Coronary artery (tissue), 2 donors: ENCODE measurements around the gene DOC2A.

ENCODE experiments used
- DNase-seq: peaks from one replicate; pipeline ENCODE4 v3.0.0-alpha.2; 2017; ENCODE audit warnings: low spot score
- H3K27ac ChIP-seq, 2 donors: fragments of 200-600 bp; sonication (generic); one replicate each; pipeline ENCODE4 v1.5.1; 2016 to 2019
- H3K4me3 ChIP-seq: fragments of 200-600 bp; sonication (generic); 2 replicates; pipeline ENCODE4 v1.5.1; 2016; ENCODE audit warnings: mild to moderate bottlenecking, moderate library complexity
- CTCF ChIP-seq: fragments of 200-600 bp; sonication (generic); IDR thresholded peaks from one replicate; pipeline ENCODE4 v1.5.1; 2019; ENCODE audit warnings: antibody characterized with exemption

Gene DOC2A

GRCh38 chr16:29991571-29991904, 19.3 kb downstream of the DOC2A start:
- no peak for DNase-seq
- H3K27ac ChIP-seq = no peak overlapping the region

GRCh38 chr16:29990883-29991570, 19.8 kb downstream of the DOC2A start:
- Histone ChIP-seq H3K4me3 (no peak overlapping the region), H3K27ac (no peak overlapping the region)
- no peak for TF ChIP-seq CTCF
- DNase-seq = no peak

More at GRCh38 chr16:29991571-29991904, 19.3 kb downstream of the DOC2A start:
- no peak for TF ChIP-seq CTCF
- no peak overlapping the region for H3K4me3 ChIP-seq

GRCh38 chr16:29990034-29990433, 20.8 kb downstream of the DOC2A start:
- DNase-seq = no peak
- Histone ChIP-seq H3K4me3 (no peak overlapping the region), H3K27ac (no peak overlapping the region)
- no peak for TF ChIP-seq CTCF

- no peak for DNase-seq
- Histone ChIP-seq H3K27ac (no peak overlapping the region), H3K4me3 (no peak overlapping the region)
- TF ChIP-seq CTCF = no peak
Measured at GRCh38 chr16:29989111-29989858, 21.5 kb downstream of the DOC2A start.

- no peak for DNase-seq
- Histone ChIP-seq H3K27ac (no peak overlapping the region), H3K4me3 (no peak overlapping the region)
- TF ChIP-seq CTCF = no peak
Measured at GRCh38 chr16:29988346-29989075, 22.3 kb downstream of the DOC2A start.

- no peak for DNase-seq
- Histone ChIP-seq H3K4me3 (no peak overlapping the region), H3K27ac (no peak overlapping the region)
- TF ChIP-seq CTCF = no peak
Measured at GRCh38 chr16:29987371-29988085, 23.3 kb downstream of the DOC2A start.
